ENCODE results near the gene ETS1. TPM values are rescaled to one million over a fixed set of nuclear protein-coding genes. Genes with fewer than 3 reads are reported as not detected.

ETS1 gene
- total RNA-seq, 1 experiment from 2014 or later: 135 TPM

- H3K27ac ChIP-seq (ENCODE audit: low read length): peak overlapping the region; percentile 93
- H3K4me1 ChIP-seq (ENCODE audit: low read length): peaks cover 92% of the 10 kb centered on the region
- H3K9me2 ChIP-seq (replicated peaks; ENCODE audit: insufficient read depth, low read length): no peaks in the 10 kb centered on the region
- H3K79me2 ChIP-seq (ENCODE audit: low read length): peaks cover 88% of the 10 kb centered on the region
- H3K9me3 ChIP-seq (ENCODE audit: low read length): no peaks in the 10 kb centered on the region
- no peak overlapping the region for H2AFZ ChIP-seq (ENCODE audit: low read length)
- H3K27me3 ChIP-seq (ENCODE audit: low read length): no peaks in the 10 kb centered on the region
- peaks cover 12% of the 10 kb centered on the region; the same call in 1 of the 2 replicates for H4K20me1 ChIP-seq (ENCODE audit: insufficient read depth, low read depth, low read length)
- H3K9ac ChIP-seq (ENCODE audit: low read length): no peak overlapping the region
- no peak overlapping the region for H3K4me2 ChIP-seq (ENCODE audit: low read depth, low read length, poor library complexity, severe bottlenecking)
- DNase-seq: no peak
- peaks cover 40% of the 10 kb centered on the region for H3K36me3 ChIP-seq (ENCODE audit: insufficient read depth, low read length)
- no peak overlapping the region for H3K4me3 ChIP-seq (ENCODE audit: low read length)
Observed at GRCh38 chr11:128492461-128492860, 94.9 kb downstream of the ETS1 start.

GRCh38 chr11:128491195-128491936, 96.0 kb downstream of the ETS1 start:
- DNase-seq: no peak
- Histone ChIP-seq H3K27ac (ENCODE audit: low read length) (peak overlapping the region; percentile 93), H3K9ac (ENCODE audit: low read length) (peak overlapping the region; percentile 13; the same call in 1 of the 2 replicates), H3K9me2 (replicated peaks; ENCODE audit: insufficient read depth, low read length) (no peaks in the 10 kb centered on the region), H3K27me3 (ENCODE audit: low read length) (no peaks in the 10 kb centered on the region), H3K4me3 (ENCODE audit: low read length) (no peak overlapping the region), H3K4me1 (ENCODE audit: low read length) (peaks cover 90% of the 10 kb centered on the region), H4K20me1 (ENCODE audit: insufficient read depth, low read depth, low read length) (peaks cover 12% of the 10 kb centered on the region; the same call in 1 of the 2 replicates), H2AFZ (ENCODE audit: low read length) (no peak overlapping the region), H3K36me3 (ENCODE audit: insufficient read depth, low read length) (peaks cover 45% of the 10 kb centered on the region), H3K4me2 (ENCODE audit: low read depth, low read length, poor library complexity, severe bottlenecking) (no peak overlapping the region), H3K9me3 (ENCODE audit: low read length) (no peaks in the 10 kb centered on the region), H3K79me2 (ENCODE audit: low read length) (peaks cover 86% of the 10 kb centered on the region)

GRCh38 chr11:128490092-128490491, 97.3 kb downstream of the ETS1 start:
- Histone ChIP-seq H3K4me3 (ENCODE audit: low read length) (no peak overlapping the region), H3K27me3 (ENCODE audit: low read length) (no peaks in the 10 kb centered on the region), H4K20me1 (ENCODE audit: insufficient read depth, low read depth, low read length) (peaks cover 12% of the 10 kb centered on the region; the same call in 1 of the 2 replicates), H3K4me1 (ENCODE audit: low read length) (peaks cover 90% of the 10 kb centered on the region), H2AFZ (ENCODE audit: low read length) (no peak overlapping the region), H3K36me3 (ENCODE audit: insufficient read depth, low read length) (peaks cover 53% of the 10 kb centered on the region), H3K9me2 (replicated peaks; ENCODE audit: insufficient read depth, low read length) (no peaks in the 10 kb centered on the region), H3K79me2 (ENCODE audit: low read length) (peaks cover 84% of the 10 kb centered on the region), H3K4me2 (ENCODE audit: low read depth, low read length, poor library complexity, severe bottlenecking) (no peak overlapping the region), H3K9me3 (ENCODE audit: low read length) (no peaks in the 10 kb centered on the region), H3K27ac (ENCODE audit: low read length) (0 out of 2 replicates have a peak overlapping the region, but pooled peaks have one; percentile 37), H3K9ac (ENCODE audit: low read length) (no peak overlapping the region)
- no peak for DNase-seq

GRCh38 chr11:128488471-128488870, 98.9 kb downstream of the ETS1 start:
- Histone ChIP-seq H3K9ac (ENCODE audit: low read length) (no peak overlapping the region), H3K4me2 (ENCODE audit: low read depth, low read length, poor library complexity, severe bottlenecking) (no peak overlapping the region), H2AFZ (ENCODE audit: low read length) (no peak overlapping the region), H4K20me1 (ENCODE audit: insufficient read depth, low read depth, low read length) (peaks cover 6% of the 10 kb centered on the region; the same call in 1 of the 2 replicates), H3K27ac (ENCODE audit: low read length) (no peak overlapping the region), H3K4me3 (ENCODE audit: low read length) (no peak overlapping the region), H3K9me2 (replicated peaks; ENCODE audit: insufficient read depth, low read length) (no peaks in the 10 kb centered on the region), H3K4me1 (ENCODE audit: low read length) (peaks cover 90% of the 10 kb centered on the region), H3K27me3 (ENCODE audit: low read length) (no peaks in the 10 kb centered on the region), H3K36me3 (ENCODE audit: insufficient read depth, low read length) (peaks cover 65% of the 10 kb centered on the region), H3K79me2 (ENCODE audit: low read length) (peaks cover 82% of the 10 kb centered on the region), H3K9me3 (ENCODE audit: low read length) (no peaks in the 10 kb centered on the region)
- no peak for DNase-seq

- no peak for DNase-seq
- no peak overlapping the region for H2AFZ ChIP-seq (ENCODE audit: low read length)
- peaks cover 90% of the 10 kb centered on the region for H3K4me1 ChIP-seq (ENCODE audit: low read length)
- H3K79me2 ChIP-seq (ENCODE audit: low read length): peaks cover 82% of the 10 kb centered on the region
- no peaks in the 10 kb centered on the region for H3K9me2 ChIP-seq (replicated peaks; ENCODE audit: insufficient read depth, low read length)
- H3K4me3 ChIP-seq (ENCODE audit: low read length): no peak overlapping the region
- H3K4me2 ChIP-seq (ENCODE audit: low read depth, low read length, poor library complexity, severe bottlenecking): no peak overlapping the region
- peaks cover 66% of the 10 kb centered on the region for H3K36me3 ChIP-seq (ENCODE audit: insufficient read depth, low read length)
- H3K27ac ChIP-seq (ENCODE audit: low read length): no peak overlapping the region; the same call in 1 of the 2 replicates
- no peaks in the 10 kb centered on the region for H3K27me3 ChIP-seq (ENCODE audit: low read length)
- H3K9ac ChIP-seq (ENCODE audit: low read length): no peak overlapping the region
- peaks cover 3% of the 10 kb centered on the region; the same call in 1 of the 2 replicates for H4K20me1 ChIP-seq (ENCODE audit: insufficient read depth, low read depth, low read length)
- H3K9me3 ChIP-seq (ENCODE audit: low read length): no peaks in the 10 kb centered on the region
Observed at GRCh38 chr11:128487978-128488377, 99.4 kb downstream of the ETS1 start.

- DNase-seq: no peak
- peaks cover 95% of the 10 kb centered on the region for H3K4me1 ChIP-seq (ENCODE audit: low read length)
Observed at GRCh38 chr11:128484172-128484571, 103.2 kb downstream of the ETS1 start.

GRCh38 chr11:128483211-128483788, 104.1 kb downstream of the ETS1 start:
- Histone ChIP-seq H3K4me2 (ENCODE audit: low read depth, low read length, poor library complexity, severe bottlenecking) (peak overlapping the region; percentile 45), H3K36me3 (ENCODE audit: insufficient read depth, low read length) (peaks cover 55% of the 10 kb centered on the region; the same call in 1 of the 2 replicates), H3K4me3 (ENCODE audit: low read length) (no peak overlapping the region), H3K9me2 (replicated peaks; ENCODE audit: insufficient read depth, low read length) (no peaks in the 10 kb centered on the region), H3K27me3 (ENCODE audit: low read length) (no peaks in the 10 kb centered on the region), H2AFZ (ENCODE audit: low read length) (no peak overlapping the region), H3K9ac (ENCODE audit: low read length) (peak overlapping the region; percentile 53; the same call in 1 of the 2 replicates), H3K9me3 (ENCODE audit: low read length) (no peaks in the 10 kb centered on the region), H3K79me2 (ENCODE audit: low read length) (peaks cover 71% of the 10 kb centered on the region), H4K20me1 (ENCODE audit: insufficient read depth, low read depth, low read length) (peaks cover 20% of the 10 kb centered on the region; the same call in 1 of the 2 replicates), H3K4me1 (ENCODE audit: low read length) (peaks cover 95% of the 10 kb centered on the region), H3K27ac (ENCODE audit: low read length) (peak overlapping the region; percentile 87)
- DNase-seq: peak; percentile 50

More at GRCh38 chr11:128484172-128484571, 103.2 kb downstream of the ETS1 start:
- no peaks in the 10 kb centered on the region for H3K9me2 ChIP-seq (replicated peaks; ENCODE audit: insufficient read depth, low read length)
- H2AFZ ChIP-seq (ENCODE audit: low read length): no peak overlapping the region
- peak overlapping the region; percentile 24 for H3K4me2 ChIP-seq (ENCODE audit: low read depth, low read length, poor library complexity, severe bottlenecking)
- H3K79me2 ChIP-seq (ENCODE audit: low read length): peaks cover 67% of the 10 kb centered on the region
- no peaks in the 10 kb centered on the region for H3K9me3 ChIP-seq (ENCODE audit: low read length)
- H4K20me1 ChIP-seq (ENCODE audit: insufficient read depth, low read depth, low read length): peaks cover 14% of the 10 kb centered on the region; the same call in 1 of the 2 replicates
- H3K36me3 ChIP-seq (ENCODE audit: insufficient read depth, low read length): peaks cover 52% of the 10 kb centered on the region
- H3K27ac ChIP-seq (ENCODE audit: low read length): peak overlapping the region; percentile 87
- H3K4me3 ChIP-seq (ENCODE audit: low read length): no peak overlapping the region
- 0 out of 2 replicates have a peak overlapping the region, but pooled peaks have one; percentile 8 for H3K9ac ChIP-seq (ENCODE audit: low read length)
- no peaks in the 10 kb centered on the region for H3K27me3 ChIP-seq (ENCODE audit: low read length)
